ENCODE measurements around the gene ABCA13.

Gene ABCA13

DNA sequence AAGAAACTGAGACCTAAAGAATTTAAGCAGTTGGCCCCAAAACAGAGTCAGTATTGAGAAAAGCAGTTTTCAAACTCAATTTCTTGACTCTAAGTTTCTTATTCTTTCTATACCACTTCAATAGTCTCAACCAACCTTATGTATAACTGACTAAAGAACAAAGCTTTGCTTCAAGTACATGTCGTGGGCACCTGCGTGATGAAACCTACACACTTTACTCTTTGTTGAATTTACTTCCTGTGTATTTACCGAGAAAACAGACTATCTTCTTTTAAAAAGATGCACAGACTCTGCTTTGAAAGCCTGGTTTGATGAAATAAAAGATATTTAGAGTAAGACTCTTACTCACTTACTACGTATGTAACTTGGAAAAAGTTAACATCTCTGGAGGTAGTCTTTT lies 455.9 kb downstream of the ABCA13 start:
- DNase-seq (ENCODE audit: low read depth in 1 of 2, low spot score in 1 of 2) = no peak

DNA sequence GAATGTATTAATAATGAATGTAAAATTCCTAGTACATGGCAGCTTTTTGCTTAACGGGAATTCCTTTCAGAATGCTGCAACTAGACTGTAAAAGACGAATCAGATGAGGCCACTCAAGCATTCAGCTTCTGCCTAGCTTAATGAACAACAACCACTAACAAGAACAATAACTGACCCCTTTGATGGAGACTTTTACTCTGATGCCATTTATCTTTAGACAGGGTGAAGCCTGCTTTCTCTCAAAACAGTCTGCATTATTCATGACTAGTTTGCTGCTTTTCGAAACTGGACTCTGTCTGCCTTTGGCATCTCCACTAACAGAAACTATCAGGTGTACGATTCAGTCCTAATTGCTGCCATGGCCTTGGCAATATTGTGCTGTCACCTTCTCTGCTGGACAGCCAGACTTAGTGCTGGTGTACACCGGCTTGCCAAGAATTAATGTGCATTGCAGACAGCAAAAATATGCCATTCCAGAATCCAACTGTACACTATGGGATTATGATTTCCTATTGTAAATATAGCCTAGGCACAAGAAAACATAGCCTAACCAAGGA lies 457.6 kb downstream of the ABCA13 start:
- DNase-seq (ENCODE audit: low read depth in 1 of 2, low spot score in 1 of 2) = no peak

DNA sequence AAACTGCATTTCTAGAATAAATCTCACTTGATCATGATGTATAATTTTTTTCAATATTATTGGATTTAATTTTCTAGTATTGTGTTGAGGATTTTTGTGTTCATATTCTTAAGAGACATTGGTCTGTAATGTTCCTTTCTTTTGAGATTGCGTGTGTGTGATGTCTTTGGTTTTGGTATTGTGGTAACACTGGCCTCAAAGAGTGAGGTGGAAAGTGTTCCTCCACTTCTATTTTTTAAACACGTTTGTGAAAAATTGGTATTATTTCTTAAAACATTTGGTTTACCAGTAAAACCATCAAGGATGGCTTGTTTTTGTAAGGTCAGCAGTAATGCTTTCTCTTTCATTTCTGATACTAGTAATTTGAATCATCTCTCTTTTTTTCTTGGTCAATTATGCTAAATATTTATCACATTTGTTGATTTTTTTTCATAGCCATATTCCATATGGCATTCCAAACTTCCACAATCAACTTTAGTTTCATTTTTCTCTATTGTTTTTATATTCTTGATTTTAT lies 462.9 kb downstream of the ABCA13 start:
- DNase-seq (ENCODE audit: low read depth in 1 of 2, low spot score in 1 of 2) = no peak

DNA sequence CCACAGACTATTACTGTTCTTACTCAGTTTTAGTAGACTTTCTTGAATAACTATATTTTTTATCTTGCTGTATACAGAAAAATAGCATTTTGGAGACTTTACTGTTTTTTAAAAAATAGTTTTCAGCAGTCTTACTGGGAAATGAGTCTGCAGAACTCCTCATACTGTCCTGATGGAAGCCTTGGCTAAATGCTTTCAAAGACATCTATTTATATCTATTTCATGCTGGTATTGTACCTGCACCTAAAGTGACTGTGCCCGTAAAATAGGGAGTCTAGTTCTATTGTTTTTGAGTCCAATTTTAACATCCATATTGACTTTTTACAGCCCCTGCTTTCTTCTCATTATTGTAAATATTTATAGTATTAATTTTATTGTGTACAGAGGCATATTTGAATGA lies 464.5 kb downstream of the ABCA13 start:
- no peak for DNase-seq (ENCODE audit: low read depth in 1 of 2, low spot score in 1 of 2)

DNA sequence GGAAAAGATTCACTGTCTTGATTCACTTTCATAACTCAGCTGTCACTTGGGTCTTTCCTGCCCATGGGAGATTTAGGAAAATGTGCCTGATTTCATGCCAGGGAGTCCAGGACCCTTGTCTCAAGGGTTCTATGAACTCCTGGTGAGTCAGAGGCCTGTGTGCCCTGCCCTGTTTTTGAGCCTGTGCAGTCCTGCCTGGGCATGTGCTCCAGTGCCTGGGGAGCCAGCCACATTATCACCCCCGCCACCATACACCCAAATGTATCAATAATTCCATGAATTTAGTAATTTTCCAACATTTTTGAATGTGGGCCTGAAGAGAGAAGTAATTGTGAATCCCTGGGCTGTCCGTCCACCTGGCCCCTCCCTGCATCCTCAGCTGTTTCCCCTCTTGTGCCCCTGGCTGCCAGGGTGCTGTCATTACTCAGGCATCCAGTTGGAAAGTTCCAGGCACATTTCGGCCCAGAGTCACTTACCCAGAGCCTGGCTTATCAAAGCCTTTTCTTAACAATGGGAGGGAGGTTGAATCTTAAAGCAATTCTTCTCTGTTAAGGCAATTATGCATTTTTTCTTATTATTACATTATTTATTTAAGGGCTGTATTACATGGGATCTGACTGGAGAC lies 465.2 kb downstream of the ABCA13 start:
- no peak for DNase-seq (ENCODE audit: low read depth in 1 of 2, low spot score in 1 of 2)

DNA sequence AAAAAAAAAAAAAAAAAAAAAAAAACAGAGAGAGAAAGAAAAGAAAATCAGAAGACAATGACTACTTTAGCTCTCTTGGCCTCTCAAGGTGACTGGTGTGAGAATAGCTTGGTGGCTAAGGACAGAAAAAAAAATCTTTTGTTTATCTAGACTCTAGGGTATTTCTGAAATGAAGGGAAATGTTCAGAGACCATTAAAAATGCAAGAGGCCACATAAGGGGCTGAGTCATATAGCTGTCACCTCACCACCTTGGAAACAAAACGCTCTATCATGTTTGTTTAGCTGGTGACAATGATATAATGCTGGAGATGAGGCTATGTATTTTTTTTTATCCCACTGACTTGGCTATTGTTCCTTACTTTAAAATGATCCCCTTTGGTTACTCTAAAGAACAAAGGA lies 466.1 kb downstream of the ABCA13 start:
- DNase-seq (ENCODE audit: low read depth in 1 of 2, low spot score in 1 of 2) = no peak

DNA sequence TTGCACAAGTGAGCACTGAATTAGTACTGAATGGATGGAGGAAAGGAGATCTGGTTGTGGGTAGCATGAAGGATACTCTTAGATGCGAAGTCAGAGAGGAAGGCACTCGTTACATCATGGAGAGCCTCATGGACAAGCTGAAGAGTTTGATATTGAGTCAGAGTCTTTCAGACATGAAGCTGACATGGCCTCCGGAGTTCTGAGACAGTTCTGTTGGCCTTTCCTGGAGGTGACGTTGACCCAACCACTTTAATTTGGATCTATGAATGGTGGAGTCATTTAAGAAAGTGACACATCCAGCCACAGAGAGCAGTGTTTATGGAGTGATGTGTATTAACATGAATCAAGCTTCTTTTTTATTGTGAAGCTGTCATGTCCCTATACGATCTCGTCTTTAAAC lies 466.8 kb downstream of the ABCA13 start:
- DNase-seq (ENCODE audit: low read depth in 1 of 2, low spot score in 1 of 2) = no peak

DNA sequence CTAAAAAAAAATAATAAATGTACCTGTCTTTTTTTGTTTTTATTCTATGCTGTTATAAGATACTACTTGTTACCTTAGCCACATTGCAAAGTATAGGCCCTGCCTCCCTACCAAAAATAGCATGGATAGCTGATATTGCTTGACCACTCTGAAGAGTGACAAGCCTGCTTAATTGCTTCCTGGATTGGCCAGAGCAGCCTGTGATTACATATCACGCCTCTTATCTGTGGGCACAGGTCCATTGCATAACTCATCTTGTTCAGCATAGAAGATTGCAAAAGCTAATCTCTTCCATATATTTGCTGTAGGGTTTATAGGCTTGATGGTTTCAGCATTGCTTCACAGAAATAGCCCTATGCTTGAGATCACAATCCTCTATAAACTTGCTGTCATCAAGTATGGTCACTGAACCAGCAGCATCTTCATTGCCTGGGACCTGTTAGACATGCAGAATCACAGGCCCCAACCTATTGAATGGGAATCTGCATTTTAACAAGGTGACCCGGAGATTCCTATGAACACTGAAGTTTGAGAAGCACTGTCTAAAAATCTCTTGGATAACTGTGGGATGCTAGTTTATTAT lies 472.3 kb downstream of the ABCA13 start:
- DNase-seq (ENCODE audit: low read depth in 1 of 2, low spot score in 1 of 2) = no peak

DNA sequence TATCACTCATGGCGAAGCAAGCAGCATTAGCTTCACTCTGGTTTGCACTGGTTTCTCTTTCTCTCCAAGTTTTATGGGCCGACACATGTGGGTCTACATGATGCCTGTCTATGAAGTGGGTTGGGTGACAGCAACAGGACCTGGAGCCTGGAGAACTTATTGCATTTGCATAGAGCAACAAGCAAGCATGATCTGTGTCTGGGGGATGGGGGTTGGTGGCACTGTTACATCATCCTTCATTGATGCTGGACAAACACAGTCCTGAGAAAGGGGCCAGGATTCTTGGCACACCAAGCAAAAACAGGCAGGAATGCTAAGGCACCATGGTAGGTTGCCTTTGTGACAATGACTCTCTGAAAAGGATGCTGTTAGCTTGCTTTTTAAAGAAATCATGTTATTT lies 486.9 kb downstream of the ABCA13 start:
- no peak for DNase-seq (ENCODE audit: low read depth in 1 of 2, low spot score in 1 of 2)

DNA sequence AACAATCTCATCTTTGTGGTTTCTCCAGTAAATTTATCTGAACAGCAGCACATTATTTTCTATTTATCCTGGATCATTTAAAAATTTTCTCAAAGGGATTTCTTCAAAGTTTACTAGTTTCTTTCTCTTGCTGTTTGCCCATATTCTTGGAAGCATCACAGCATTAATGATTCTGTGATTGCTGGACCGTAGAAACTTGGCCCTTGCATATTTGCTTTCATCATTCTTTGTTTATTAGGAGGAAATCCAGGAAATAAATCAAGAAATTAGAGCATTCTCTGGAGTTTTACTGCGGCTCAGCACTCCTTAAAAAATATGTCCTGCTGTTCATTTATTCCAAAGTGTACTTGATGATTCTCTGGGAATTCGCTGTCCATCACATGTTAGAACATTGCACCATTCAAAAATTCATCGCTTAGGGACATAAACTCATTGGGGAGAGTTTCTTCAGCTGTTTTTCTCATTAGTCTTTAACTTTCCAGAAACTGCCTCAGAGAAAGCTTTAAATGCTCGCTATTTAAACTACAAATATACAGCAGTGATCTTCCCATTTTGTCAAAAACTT lies 489.1 kb downstream of the ABCA13 start:
- no peak for DNase-seq (ENCODE audit: low read depth in 1 of 2, low spot score in 1 of 2)

DNA sequence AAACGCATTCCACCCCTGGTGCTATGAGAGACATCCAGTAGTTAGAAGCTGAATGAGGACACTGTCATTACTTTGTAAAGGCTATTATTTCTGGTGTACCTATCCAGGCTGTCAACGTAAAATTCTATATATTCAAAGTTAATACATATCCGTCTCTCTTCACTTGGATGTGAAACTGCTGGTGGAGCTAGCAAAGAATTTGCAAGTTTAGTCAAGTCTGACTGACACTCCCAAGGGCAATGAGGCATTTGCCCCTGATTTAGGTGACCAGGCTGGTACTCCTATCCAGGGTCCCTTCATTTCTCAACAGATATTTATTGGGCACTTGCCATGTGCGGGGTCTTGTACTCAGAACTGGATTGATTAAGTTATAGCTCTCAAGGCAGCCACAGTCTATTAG lies 493.0 kb downstream of the ABCA13 start:
- no peak for DNase-seq (ENCODE audit: low read depth in 1 of 2, low spot score in 1 of 2)

DNA sequence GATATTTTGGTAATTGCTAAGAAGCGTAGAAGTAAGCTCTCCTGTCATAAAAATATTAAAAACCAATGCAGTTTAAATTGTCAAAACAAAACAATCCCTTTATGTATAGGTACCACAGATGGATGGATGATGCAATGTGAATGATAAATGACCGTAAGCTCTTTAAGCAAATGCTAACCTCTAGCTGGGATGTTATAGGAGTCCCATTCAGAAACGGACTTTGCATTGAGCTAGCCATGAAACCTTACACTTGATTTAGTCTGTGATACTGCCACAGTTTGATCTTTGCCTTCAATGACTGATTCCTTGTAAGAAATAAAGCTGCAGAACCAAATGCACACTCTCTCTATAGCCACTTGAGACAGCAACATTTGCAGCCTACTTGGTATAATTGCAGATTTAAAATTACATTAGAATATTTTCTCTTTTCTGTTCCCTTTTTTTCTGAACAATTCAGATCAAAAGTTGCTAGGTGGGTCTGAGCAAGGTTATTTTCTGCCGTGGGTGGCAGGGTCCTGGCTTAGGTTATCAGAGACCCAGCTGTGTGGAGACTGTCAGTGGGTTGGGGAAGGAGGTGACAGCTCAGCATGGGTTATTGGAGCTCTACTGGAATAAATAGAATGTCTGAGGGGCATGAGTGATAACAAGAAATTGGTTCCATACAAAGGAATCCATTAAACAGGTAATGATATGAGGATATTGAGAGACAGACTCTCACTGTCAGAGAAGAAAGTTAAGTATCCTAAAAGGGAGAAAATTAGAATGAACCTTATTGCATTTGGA lies 494.3 kb downstream of the ABCA13 start:
- no peak for DNase-seq (ENCODE audit: low read depth in 1 of 2, low spot score in 1 of 2)

DNA sequence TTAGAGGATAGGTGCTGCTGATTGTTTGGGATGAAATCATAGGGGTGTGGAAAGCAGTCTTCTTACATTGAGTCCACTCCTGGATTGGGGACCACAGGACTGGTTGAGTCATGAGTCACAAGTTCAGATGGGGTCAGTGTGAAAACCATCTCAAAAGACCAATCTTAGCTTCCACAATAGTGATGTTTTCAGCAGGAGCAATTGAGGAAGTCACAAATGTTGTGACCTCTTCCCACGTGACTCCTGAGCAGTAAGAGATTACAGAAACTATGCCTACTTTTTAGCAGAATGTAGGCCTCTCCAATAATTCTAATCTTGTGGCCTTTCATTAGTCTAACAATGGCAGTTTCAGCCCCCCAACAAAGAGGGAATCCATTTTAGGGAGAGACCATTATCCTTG lies 496.1 kb downstream of the ABCA13 start:
- DNase-seq (ENCODE audit: low read depth in 1 of 2, low spot score in 1 of 2) = no peak

DNA sequence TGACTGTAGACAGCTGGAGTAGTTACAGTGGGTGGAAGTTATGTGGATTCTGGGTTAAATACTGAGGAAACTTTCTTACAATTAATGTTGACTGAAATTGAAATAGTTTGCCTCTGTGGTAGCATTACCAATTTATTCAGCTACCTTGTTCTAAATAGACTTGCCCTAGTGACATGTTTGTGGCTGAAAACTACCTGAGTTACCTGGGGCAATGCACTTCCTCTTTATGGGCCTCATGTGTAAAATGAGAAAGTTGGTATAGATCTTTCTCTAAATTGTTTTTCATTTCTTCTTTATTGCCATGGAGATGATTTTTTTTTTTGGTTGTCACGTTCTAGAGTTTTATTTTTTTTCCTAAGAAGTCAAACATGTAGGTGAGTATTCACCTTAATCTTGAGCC lies 500.4 kb downstream of the ABCA13 start:
- DNase-seq (ENCODE audit: low read depth in 1 of 2, low spot score in 1 of 2) = no peak

DNA sequence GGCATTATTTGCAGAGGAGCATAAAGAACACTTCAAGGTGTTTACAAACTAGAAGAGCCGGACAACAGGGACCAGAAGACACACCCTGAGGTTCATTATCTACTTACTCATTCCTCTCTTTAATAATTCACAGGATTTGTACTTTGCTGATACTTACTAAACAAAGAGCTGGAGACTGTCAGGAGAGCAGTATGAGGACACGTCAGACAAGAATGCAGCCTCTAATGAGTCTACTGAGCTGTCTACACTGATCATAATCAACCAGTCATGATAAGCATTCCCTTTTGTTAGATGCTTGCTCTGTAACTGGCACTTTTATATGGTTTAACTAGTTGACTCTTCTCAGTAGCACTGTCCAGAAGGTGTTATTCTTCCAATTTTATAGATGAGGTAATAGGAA lies 509.7 kb downstream of the ABCA13 start:
- no peak for DNase-seq (ENCODE audit: low read depth in 1 of 2, low spot score in 1 of 2)

DNA sequence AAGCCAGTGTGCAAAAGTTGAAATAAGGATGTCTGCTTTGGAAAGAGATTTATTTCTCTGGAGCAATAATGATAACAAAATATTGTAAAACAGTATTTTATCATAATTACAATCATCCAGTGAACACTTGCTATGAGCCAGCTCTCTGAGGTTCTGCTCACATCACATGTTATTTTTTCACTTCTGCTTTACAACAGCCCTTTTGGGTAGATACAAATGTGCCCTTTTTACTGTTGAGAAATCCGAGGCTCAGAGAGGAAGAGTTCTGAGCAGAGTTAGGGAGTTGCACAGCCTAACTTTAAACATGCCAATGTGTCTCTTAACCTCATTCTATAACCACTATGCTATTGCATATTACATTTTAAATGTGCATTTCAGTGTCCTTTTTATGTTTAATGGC lies 520.5 kb downstream of the ABCA13 start:
- DNase-seq (ENCODE audit: low read depth in 1 of 2, low spot score in 1 of 2) = no peak
